Neural cell (in vitro differentiated cells): ENCODE measurements around the gene RTP1.

Source experiments
- CTCF ChIP-seq: fragments of 450-650 bp; IDR thresholded peaks from 2 replicates; pipeline ENCODE4 v1.5.1; 2014; ENCODE audit warnings: antibody characterized with exemption, mild to moderate bottlenecking, moderate library complexity; ENCODE audit not compliant: poor library complexity, severe bottlenecking
- EZH2 ChIP-seq: fragments of 200-600, 300-800 bp; shearing (Covaris generic), sonication (generic); IDR thresholded peaks from 2 replicates; pipeline ENCODE4 v1.6.1; 2014; ENCODE audit warnings: antibody characterized with exemption, low read length, borderline replicate concordance, mild to moderate bottlenecking; ENCODE audit not compliant: insufficient read depth, poor library complexity, severe bottlenecking
- MXI1 ChIP-seq: fragments of 450-650 bp; conservative IDR thresholded peaks from 2 replicates; pipeline ENCODE4 v1.6.1; 2014; ENCODE audit warnings: antibody characterized with exemption, mild to moderate bottlenecking; ENCODE audit not compliant: poor library complexity, severe bottlenecking
- POLR2AphosphoS5 ChIP-seq: IDR thresholded peaks from 2 replicates; pipeline ENCODE4 v1.6.1; 2012
- RAD21 ChIP-seq: fragments of 450-650 bp; conservative IDR thresholded peaks from 2 replicates; pipeline ENCODE4 v1.6.1; 2014; ENCODE audit warnings: antibody characterized with exemption, mild to moderate bottlenecking, moderate library complexity
- SMC3 ChIP-seq: fragments of 450-650 bp; conservative IDR thresholded peaks from 2 replicates; pipeline ENCODE4 v1.6.1; 2014; ENCODE audit warnings: antibody characterized with exemption, mild to moderate bottlenecking, moderate library complexity; ENCODE audit not compliant: poor library complexity
- TAF1 ChIP-seq: IDR thresholded peaks from 2 replicates; pipeline ENCODE4 v1.6.1; 2012; ENCODE audit warnings: low read depth

- no peak for TF ChIP-seq SMC3
- TF ChIP-seq CTCF: no peak
- TF ChIP-seq TAF1: no peak
- no peak for TF ChIP-seq EZH2
- TF ChIP-seq RAD21: no peak
- TF ChIP-seq POLR2AphosphoS5: no peak
- no peak for TF ChIP-seq MXI1
Observed at GRCh38 chr3:187161556-187161955, 35.7 kb upstream of the RTP1 start.
